Measurements from ENCODE around the gene WWTR1. TPM values are rescaled to one million over a fixed set of nuclear protein-coding genes. Genes with fewer than 3 reads are reported as not detected.

The WWTR1 gene
- total RNA-seq, 1 experiment from 2014 or later, result 25.5 TPM

GRCh38 chr3:149611149-149611548 is 46.7 kb downstream of the WWTR1 start:
- TF ChIP-seq, protein P1, sequence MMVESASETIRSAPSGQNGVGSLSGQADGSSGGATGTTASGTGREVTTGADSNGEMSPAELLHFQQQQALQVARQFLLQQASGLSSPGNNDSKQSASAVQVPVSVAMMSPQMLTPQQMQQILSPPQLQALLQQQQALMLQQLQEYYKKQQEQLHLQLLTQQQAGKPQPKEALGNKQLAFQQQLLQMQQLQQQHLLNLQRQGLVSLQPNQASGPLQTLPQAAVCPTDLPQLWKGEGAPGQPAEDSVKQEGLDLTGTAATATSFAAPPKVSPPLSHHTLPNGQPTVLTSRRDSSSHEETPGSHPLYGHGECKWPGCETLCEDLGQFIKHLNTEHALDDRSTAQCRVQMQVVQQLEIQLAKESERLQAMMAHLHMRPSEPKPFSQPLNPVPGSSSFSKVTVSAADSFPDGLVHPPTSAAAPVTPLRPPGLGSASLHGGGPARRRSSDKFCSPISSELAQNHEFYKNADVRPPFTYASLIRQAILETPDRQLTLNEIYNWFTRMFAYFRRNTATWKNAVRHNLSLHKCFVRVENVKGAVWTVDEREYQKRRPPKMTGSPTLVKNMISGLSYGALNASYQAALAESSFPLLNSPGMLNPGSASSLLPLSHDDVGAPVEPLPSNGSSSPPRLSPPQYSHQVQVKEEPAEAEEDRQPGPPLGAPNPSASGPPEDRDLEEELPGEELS (CRISPR knock-in tag; IDR thresholded peaks at IDR 0.05), result no peak
- TF ChIP-seq ZSCAN18 (CRISPR knock-in tag; IDR thresholded peaks at IDR 0.05), result no peak
- no peak for TF ChIP-seq CBFB (CRISPR knock-in tag; IDR thresholded peaks at IDR 0.05; ENCODE audit: low read depth)
- TF ChIP-seq, protein P2, sequence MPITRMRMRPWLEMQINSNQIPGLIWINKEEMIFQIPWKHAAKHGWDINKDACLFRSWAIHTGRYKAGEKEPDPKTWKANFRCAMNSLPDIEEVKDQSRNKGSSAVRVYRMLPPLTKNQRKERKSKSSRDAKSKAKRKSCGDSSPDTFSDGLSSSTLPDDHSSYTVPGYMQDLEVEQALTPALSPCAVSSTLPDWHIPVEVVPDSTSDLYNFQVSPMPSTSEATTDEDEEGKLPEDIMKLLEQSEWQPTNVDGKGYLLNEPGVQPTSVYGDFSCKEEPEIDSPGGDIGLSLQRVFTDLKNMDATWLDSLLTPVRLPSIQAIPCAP (CRISPR knock-in tag; IDR thresholded peaks at IDR 0.05), result no peak
- no peak for TF ChIP-seq JAZF1 (CRISPR knock-in tag; IDR thresholded peaks at IDR 0.05)
- no peak for TF ChIP-seq ETV6 (CRISPR knock-in tag; IDR thresholded peaks at IDR 0.05)
- no peak for TF ChIP-seq MYBL2 (CRISPR knock-in tag; IDR thresholded peaks at IDR 0.05)
- no peak for TF ChIP-seq ZNF263 (CRISPR knock-in tag; IDR thresholded peaks at IDR 0.05; ENCODE audit: low read depth)
- TF ChIP-seq GABPB1 (CRISPR knock-in tag; IDR thresholded peaks at IDR 0.05), result no peak
- TF ChIP-seq FOXJ3 (CRISPR knock-in tag; IDR thresholded peaks at IDR 0.05; ENCODE audit: borderline replicate concordance), result no peak
- TF ChIP-seq, protein P3, sequence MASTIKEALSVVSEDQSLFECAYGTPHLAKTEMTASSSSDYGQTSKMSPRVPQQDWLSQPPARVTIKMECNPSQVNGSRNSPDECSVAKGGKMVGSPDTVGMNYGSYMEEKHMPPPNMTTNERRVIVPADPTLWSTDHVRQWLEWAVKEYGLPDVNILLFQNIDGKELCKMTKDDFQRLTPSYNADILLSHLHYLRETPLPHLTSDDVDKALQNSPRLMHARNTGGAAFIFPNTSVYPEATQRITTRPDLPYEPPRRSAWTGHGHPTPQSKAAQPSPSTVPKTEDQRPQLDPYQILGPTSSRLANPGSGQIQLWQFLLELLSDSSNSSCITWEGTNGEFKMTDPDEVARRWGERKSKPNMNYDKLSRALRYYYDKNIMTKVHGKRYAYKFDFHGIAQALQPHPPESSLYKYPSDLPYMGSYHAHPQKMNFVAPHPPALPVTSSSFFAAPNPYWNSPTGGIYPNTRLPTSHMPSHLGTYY (CRISPR knock-in tag; IDR thresholded peaks at IDR 0.05), result no peak
- TF ChIP-seq, protein P4, sequence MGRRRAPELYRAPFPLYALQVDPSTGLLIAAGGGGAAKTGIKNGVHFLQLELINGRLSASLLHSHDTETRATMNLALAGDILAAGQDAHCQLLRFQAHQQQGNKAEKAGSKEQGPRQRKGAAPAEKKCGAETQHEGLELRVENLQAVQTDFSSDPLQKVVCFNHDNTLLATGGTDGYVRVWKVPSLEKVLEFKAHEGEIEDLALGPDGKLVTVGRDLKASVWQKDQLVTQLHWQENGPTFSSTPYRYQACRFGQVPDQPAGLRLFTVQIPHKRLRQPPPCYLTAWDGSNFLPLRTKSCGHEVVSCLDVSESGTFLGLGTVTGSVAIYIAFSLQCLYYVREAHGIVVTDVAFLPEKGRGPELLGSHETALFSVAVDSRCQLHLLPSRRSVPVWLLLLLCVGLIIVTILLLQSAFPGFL (CRISPR knock-in tag; IDR thresholded peaks at IDR 0.05; ENCODE audit: borderline replicate concordance), result no peak
- no peak for TF ChIP-seq SMAD4 (CRISPR knock-in tag; IDR thresholded peaks at IDR 0.05)
- no peak for TF ChIP-seq GRHL2 (CRISPR knock-in tag; IDR thresholded peaks at IDR 0.05; ENCODE audit: insufficient replicate concordance, severe bottlenecking)
- TF ChIP-seq ZNF423 (CRISPR knock-in tag; IDR thresholded peaks at IDR 0.05), result no peak
- no peak for TF ChIP-seq EMX1 (CRISPR knock-in tag; IDR thresholded peaks at IDR 0.05)
- no peak for TF ChIP-seq USF1 (CRISPR knock-in tag; IDR thresholded peaks at IDR 0.05)
- no peaks in the 10 kb centered on the region for H3K9me3 Mint-ChIP-seq
- no peaks in the 10 kb centered on the region for H3K27me3 Mint-ChIP-seq (ENCODE audit: low read depth)
- H3K36me3 Mint-ChIP-seq, result no peaks in the 10 kb centered on the region
- H3K27ac Mint-ChIP-seq, result no peak overlapping the region
- DNase-seq (ENCODE audit: low spot score) (no peak), ATAC-seq (no peak)
- H3K4me1 Mint-ChIP-seq, result peaks cover 27% of the 10 kb centered on the region
- ChIA-PET POLR2A (no interaction called here), CTCF (no interaction called here)
- no peak overlapping the region for H3K4me3 Mint-ChIP-seq

DNA sequence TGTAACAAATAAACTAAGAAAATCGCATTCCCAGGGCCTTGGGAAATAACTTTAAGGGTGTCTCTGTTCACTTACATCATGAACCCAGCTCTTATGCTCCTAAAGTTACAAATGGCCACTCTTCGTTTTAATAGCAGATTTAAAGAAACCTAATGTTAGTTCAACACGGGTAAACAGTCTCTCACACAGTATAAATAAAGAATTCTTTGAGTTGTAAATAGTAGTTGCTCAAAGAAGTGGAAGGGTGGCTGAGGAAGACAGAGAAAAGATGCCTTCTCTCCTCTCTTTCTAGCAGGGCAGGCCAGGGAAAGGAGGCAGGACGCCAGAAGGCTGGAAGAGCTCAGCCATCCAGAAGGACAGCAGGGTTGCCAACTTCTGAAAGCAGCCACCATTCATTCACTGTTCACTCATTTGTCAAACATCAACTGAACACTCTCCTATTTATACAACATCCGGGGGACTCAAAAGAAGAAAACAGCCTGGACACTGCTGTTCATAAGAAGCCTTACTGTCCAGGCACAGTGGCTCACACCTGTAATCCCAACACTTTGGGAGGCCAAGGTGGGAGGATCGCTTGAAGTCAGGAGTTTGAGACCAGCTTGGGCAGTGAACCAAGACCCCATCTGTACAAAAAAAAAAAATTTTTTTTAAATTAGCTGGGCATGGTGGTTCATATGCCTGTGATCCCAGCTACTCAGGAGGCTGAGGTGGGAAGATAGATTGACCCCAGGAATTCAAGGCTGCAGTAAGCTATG is 47.3 kb downstream of the WWTR1 start:
- DNase-seq (ENCODE audit: low spot score) (no peak), ATAC-seq (no peak)
- Mint-ChIP-seq H3K27ac (no peak overlapping the region), H3K4me1 (peaks cover 26% of the 10 kb centered on the region), H3K36me3 (no peaks in the 10 kb centered on the region), H3K9me3 (no peaks in the 10 kb centered on the region), H3K4me3 (no peak overlapping the region), H3K27me3 (ENCODE audit: low read depth) (no peaks in the 10 kb centered on the region)
- CTCF ChIA-PET, result interaction anchor here (2.5 kb wide), 1 partner anchor 42 kb away, joined by 8 read pairs; no protein-coding TSS in a partner anchor
- POLR2A ChIA-PET, result interaction anchor here (0.5 kb wide), 1 partner anchor 43 kb away, joined by 4 read pairs; no protein-coding TSS in a partner anchor
- TF ChIP-seq, protein P5, sequence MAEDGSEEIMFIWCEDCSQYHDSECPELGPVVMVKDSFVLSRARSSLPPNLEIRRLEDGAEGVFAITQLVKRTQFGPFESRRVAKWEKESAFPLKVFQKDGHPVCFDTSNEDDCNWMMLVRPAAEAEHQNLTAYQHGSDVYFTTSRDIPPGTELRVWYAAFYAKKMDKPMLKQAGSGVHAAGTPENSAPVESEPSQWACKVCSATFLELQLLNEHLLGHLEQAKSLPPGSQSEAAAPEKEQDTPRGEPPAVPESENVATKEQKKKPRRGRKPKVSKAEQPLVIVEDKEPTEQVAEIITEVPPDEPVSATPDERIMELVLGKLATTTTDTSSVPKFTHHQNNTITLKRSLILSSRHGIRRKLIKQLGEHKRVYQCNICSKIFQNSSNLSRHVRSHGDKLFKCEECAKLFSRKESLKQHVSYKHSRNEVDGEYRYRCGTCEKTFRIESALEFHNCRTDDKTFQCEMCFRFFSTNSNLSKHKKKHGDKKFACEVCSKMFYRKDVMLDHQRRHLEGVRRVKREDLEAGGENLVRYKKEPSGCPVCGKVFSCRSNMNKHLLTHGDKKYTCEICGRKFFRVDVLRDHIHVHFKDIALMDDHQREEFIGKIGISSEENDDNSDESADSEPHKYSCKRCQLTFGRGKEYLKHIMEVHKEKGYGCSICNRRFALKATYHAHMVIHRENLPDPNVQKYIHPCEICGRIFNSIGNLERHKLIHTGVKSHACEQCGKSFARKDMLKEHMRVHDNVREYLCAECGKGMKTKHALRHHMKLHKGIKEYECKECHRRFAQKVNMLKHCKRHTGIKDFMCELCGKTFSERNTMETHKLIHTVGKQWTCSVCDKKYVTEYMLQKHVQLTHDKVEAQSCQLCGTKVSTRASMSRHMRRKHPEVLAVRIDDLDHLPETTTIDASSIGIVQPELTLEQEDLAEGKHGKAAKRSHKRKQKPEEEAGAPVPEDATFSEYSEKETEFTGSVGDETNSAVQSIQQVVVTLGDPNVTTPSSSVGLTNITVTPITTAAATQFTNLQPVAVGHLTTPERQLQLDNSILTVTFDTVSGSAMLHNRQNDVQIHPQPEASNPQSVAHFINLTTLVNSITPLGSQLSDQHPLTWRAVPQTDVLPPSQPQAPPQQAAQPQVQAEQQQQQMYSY (CRISPR knock-in tag; IDR thresholded peaks at IDR 0.05), result no peak
- TF ChIP-seq GRHL2 (CRISPR knock-in tag; IDR thresholded peaks at IDR 0.05; ENCODE audit: insufficient replicate concordance, severe bottlenecking) (no peak), ETV6 (CRISPR knock-in tag; IDR thresholded peaks at IDR 0.05) (no peak), ZNF121 (CRISPR knock-in tag; IDR thresholded peaks at IDR 0.05) (no peak), GTF2I (CRISPR knock-in tag; conservative IDR thresholded peaks at IDR 0.05) (no peak)
- TF ChIP-seq, protein P6, sequence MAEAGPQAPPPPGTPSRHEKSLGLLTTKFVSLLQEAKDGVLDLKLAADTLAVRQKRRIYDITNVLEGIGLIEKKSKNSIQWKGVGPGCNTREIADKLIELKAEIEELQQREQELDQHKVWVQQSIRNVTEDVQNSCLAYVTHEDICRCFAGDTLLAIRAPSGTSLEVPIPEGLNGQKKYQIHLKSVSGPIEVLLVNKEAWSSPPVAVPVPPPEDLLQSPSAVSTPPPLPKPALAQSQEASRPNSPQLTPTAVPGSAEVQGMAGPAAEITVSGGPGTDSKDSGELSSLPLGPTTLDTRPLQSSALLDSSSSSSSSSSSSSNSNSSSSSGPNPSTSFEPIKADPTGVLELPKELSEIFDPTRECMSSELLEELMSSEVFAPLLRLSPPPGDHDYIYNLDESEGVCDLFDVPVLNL (CRISPR knock-in tag; IDR thresholded peaks at IDR 0.05; ENCODE audit: borderline replicate concordance, low read depth), result no peak

All from WTC11 (cell line).